IMR-90 (cell line): Measurements from ENCODE around the gene C20orf144.

ENCODE experiments used
- BHLHE40 ChIP-seq: fragments of 150-350 bp; IDR thresholded peaks from 2 replicates; pipeline ENCODE4 v1.6.1; 2016; ENCODE audit warnings: mild to moderate bottlenecking, low read depth, low read length
- CHD1 ChIP-seq: IDR thresholded peaks from 2 replicates; pipeline ENCODE4 v1.6.1; 2012; ENCODE audit warnings: low read depth, low read length, improper control_type of control experiment
- MAFK ChIP-seq: IDR thresholded peaks from 2 replicates; pipeline ENCODE4 v1.6.1; 2012; ENCODE audit warnings: low read depth, low read length, improper control_type of control experiment
- MAZ ChIP-seq: IDR thresholded peaks from 2 replicates; pipeline ENCODE4 v1.6.1; 2012; ENCODE audit warnings: low read depth, mild to moderate bottlenecking, low read length, improper control_type of control experiment, moderate library complexity, borderline replicate concordance
- MXI1 ChIP-seq: IDR thresholded peaks from 2 replicates; pipeline ENCODE4 v1.6.1; 2012; ENCODE audit warnings: low read depth, mild to moderate bottlenecking, low read length, moderate library complexity, borderline replicate concordance
- POLR2A ChIP-seq: IDR thresholded peaks from 2 replicates; pipeline ENCODE4 v1.6.1; 2012; ENCODE audit warnings: mild to moderate bottlenecking, low read depth, low read length
- RAD21 ChIP-seq: IDR thresholded peaks from 2 replicates; pipeline ENCODE4 v1.6.1; 2012; ENCODE audit warnings: low read length, improper control_type of control experiment
- RCOR1 ChIP-seq: IDR thresholded peaks from 2 replicates; pipeline ENCODE4 v1.6.1; 2012; ENCODE audit warnings: mild to moderate bottlenecking, low read length, improper control_type of control experiment; ENCODE audit not compliant: insufficient replicate concordance
- RFX5 ChIP-seq: IDR thresholded peaks from 2 replicates; pipeline ENCODE4 v1.8.0; 2012; ENCODE audit warnings: low read depth, mild to moderate bottlenecking, low read length, moderate library complexity
- SMC3 ChIP-seq: fragments of 150-350 bp; IDR thresholded peaks from 2 replicates; pipeline ENCODE4 v1.6.1; 2016; ENCODE audit warnings: low read depth, mild to moderate bottlenecking, antibody characterized with exemption, low read length, moderate library complexity
- TF ChIP-seq, protein P1 (sequence below): conservative IDR thresholded peaks from 2 replicates; pipeline ENCODE4 v1.5.1; 2012; ENCODE audit warnings: mild to moderate bottlenecking, low read depth, low read length, improper control_type of control experiment

DNA sequence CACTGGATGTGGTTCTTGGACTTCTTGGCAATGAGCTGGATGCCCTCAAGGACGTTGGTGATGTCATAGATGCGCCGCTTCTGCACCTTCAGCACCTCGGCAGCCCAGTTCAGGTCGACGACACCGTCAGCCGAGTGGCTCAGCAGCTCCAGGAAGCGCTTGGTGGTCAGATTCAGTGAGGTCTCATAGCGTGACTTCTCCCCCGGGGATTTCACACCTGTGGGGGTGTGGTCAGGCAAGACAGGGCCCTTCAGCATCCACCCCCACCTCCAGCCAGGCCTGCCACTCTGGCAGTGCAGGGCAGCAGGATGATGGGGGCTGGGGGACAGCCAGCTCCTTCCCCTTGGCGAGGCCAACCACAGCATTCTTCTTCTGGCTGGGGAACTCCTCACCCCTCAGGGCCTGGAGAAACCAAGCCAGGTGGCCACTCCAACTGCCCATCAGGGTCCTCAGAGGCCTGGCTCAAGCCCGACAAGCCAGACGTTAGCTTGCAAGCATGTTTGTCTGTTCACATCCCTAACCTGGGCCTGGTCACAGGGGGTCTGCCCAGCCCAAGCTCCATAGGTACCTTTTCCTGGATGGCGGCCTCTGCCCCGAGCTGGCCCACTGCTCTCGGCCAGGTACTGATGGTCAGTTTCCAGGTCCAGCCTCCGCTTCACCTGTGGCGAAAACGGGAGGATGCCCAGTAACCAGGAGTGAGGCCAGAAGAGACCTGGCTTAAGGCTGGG lies 17.8 kb downstream of the C20orf144 start:
- TF ChIP-seq, protein P1, sequence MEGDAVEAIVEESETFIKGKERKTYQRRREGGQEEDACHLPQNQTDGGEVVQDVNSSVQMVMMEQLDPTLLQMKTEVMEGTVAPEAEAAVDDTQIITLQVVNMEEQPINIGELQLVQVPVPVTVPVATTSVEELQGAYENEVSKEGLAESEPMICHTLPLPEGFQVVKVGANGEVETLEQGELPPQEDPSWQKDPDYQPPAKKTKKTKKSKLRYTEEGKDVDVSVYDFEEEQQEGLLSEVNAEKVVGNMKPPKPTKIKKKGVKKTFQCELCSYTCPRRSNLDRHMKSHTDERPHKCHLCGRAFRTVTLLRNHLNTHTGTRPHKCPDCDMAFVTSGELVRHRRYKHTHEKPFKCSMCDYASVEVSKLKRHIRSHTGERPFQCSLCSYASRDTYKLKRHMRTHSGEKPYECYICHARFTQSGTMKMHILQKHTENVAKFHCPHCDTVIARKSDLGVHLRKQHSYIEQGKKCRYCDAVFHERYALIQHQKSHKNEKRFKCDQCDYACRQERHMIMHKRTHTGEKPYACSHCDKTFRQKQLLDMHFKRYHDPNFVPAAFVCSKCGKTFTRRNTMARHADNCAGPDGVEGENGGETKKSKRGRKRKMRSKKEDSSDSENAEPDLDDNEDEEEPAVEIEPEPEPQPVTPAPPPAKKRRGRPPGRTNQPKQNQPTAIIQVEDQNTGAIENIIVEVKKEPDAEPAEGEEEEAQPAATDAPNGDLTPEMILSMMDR = no peak
- no peak for TF ChIP-seq RCOR1
- TF ChIP-seq POLR2A = no peak
- no peak for TF ChIP-seq MAFK
- TF ChIP-seq RAD21 = no peak
- TF ChIP-seq MAZ = no peak
- no peak for TF ChIP-seq MXI1
- TF ChIP-seq BHLHE40 = no peak
- no peak for TF ChIP-seq RFX5
- no peak for TF ChIP-seq CHD1
- TF ChIP-seq SMC3 = no peak
